Measurements from ENCODE around the gene ATP13A2.

The ATP13A2 gene

DNA sequence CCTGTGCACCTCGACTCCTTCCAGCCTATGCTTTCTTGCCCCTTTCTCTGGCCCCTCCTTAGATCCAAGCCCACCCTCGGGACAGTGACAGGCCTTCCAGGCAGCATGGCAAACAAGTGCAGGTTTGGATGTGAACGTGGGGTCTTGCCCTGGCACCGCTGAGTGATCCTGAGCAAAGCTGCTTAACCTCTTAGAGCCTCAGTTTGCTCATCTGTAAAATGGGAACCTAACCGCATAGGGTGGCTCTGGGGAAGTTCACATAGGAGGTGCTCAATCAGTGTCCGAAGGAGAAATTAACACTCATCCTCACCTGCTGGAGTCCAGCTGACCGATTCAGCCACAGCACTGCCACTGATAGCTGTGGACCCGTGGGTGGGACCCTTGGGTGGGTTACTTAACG lies 38.5 kb downstream of the ATP13A2 start:
- no peak overlapping the region for H3K27ac ChIP-seq (ENCODE audit: insufficient read depth, low read length, poor library complexity, severe bottlenecking)
- H3K4me3 ChIP-seq (ENCODE audit: insufficient read depth, low read depth, low read length, poor library complexity, severe bottlenecking) = no peak overlapping the region
- H3K4me1 ChIP-seq (ENCODE audit: control insufficient read depth, insufficient read depth, low read length, poor library complexity, severe bottlenecking) = no peaks in the 10 kb centered on the region
- DNase-seq = no peak
- H3K9me3 ChIP-seq (ENCODE audit: control insufficient read depth, low read length) = no peaks in the 10 kb centered on the region
- no peaks in the 10 kb centered on the region for H3K27me3 ChIP-seq (replicated peaks; ENCODE audit: control insufficient read depth, insufficient read depth, low read length, poor library complexity, severe bottlenecking)
- peaks cover 6% of the 10 kb centered on the region for H3K36me3 ChIP-seq (ENCODE audit: control insufficient read depth, insufficient read depth, low read length)

- Histone ChIP-seq H3K36me3 (ENCODE audit: control insufficient read depth, insufficient read depth, low read length) (peaks cover 11% of the 10 kb centered on the region), H3K4me1 (ENCODE audit: control insufficient read depth, insufficient read depth, low read length, poor library complexity, severe bottlenecking) (no peaks in the 10 kb centered on the region), H3K27ac (ENCODE audit: insufficient read depth, low read length, poor library complexity, severe bottlenecking) (no peak overlapping the region), H3K9me3 (ENCODE audit: control insufficient read depth, low read length) (no peaks in the 10 kb centered on the region), H3K4me3 (ENCODE audit: insufficient read depth, low read depth, low read length, poor library complexity, severe bottlenecking) (no peak overlapping the region), H3K27me3 (replicated peaks; ENCODE audit: control insufficient read depth, insufficient read depth, low read length, poor library complexity, severe bottlenecking) (no peaks in the 10 kb centered on the region)
- DNase-seq = no peak
Measured at GRCh38 chr1:16972189-16972895, 39.4 kb downstream of the ATP13A2 start.

DNA sequence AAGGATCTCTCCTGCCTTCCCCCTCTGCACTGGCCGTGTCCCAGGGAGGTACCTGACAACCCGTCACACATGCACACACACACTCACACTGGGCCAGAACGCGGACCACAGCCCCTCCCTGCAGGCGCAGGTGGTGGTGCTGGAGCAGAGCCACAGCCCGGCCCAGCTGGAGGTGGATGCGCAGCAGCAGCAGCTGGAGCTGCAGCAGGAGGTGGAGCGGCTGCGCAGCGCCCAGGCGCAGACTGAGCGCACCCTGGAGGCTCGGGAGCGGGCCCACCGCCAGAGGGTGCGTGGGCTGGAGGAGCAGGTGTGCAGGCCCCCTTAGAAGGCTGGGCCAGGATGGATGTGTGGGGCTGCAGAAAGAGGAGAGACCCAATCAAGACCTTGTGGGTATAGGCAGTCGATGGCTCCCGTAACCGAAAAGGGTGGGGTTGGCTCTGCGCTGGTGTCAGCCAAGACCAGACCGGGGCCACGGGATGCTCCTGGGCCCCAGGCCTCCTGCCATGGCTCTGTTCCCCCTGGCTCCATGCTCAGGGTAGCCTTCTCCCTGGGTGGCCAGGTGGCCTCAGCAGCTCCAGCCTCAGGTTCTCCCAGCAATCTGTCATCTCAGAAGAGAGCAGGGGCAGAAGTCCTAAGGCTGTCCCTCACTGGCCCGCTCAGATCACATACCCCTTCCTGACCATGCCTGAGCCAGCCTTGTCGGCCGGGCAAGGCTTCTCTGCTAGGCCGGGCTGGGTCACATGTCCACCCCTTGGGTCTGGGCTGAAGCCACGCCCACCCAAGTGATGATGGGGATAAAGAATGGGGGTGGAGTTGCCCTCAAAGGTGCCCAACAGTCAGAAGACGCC lies 40.2 kb downstream of the ATP13A2 start:
- no peaks in the 10 kb centered on the region for H3K27me3 ChIP-seq (replicated peaks; ENCODE audit: control insufficient read depth, insufficient read depth, low read length, poor library complexity, severe bottlenecking)
- peaks cover 12% of the 10 kb centered on the region for H3K36me3 ChIP-seq (ENCODE audit: control insufficient read depth, insufficient read depth, low read length)
- DNase-seq = no peak
- H3K4me1 ChIP-seq (ENCODE audit: control insufficient read depth, insufficient read depth, low read length, poor library complexity, severe bottlenecking) = no peaks in the 10 kb centered on the region
- no peak overlapping the region for H3K4me3 ChIP-seq (ENCODE audit: insufficient read depth, low read depth, low read length, poor library complexity, severe bottlenecking)
- H3K9me3 ChIP-seq (ENCODE audit: control insufficient read depth, low read length) = no peaks in the 10 kb centered on the region
- H3K27ac ChIP-seq (ENCODE audit: insufficient read depth, low read length, poor library complexity, severe bottlenecking) = no peak overlapping the region

DNA sequence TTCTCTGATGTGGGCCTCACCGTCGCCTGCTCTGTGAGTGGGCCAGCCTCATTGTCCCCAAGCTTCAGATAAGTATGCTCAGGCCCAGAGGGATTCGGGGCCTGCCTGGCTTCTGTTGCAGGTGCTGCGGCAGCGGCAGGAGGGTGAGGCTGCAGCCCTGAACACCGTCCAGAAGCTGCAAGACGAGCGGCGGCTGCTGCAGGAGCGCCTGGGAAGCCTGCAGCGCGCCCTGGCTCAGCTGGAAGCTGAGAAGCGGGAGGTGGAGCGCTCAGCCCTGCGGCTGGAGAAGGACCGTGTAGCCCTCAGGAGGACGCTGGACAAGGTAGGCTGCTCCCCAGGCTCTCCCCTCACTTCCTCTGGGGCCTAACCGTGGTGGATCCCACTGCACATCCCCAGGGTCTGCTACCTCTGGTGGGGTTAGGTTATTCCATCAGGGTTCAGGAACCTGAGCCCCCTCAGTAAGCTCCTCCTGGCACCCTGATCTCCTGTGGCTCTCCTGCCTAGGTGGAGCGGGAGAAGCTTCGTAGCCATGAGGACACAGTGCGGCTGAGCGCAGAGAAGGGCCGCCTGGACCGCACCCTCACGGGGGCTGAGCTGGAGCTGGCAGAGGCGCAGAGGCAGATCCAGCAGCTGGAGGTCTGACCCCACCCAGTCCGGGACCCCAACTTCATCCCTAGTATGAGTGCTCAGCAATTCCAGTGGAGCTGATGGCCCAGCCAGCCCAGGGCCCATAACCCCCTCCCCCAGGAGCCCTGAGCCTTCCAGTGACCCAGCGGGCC lies 41.4 kb downstream of the ATP13A2 start:
- no peaks in the 10 kb centered on the region for H3K9me3 ChIP-seq (ENCODE audit: control insufficient read depth, low read length)
- H3K27me3 ChIP-seq (replicated peaks; ENCODE audit: control insufficient read depth, insufficient read depth, low read length, poor library complexity, severe bottlenecking) = no peaks in the 10 kb centered on the region
- no peak overlapping the region for H3K27ac ChIP-seq (ENCODE audit: insufficient read depth, low read length, poor library complexity, severe bottlenecking)
- peaks cover 15% of the 10 kb centered on the region for H3K36me3 ChIP-seq (ENCODE audit: control insufficient read depth, insufficient read depth, low read length)
- H3K4me3 ChIP-seq (ENCODE audit: insufficient read depth, low read depth, low read length, poor library complexity, severe bottlenecking) = no peak overlapping the region
- no peak for DNase-seq
- H3K4me1 ChIP-seq (ENCODE audit: control insufficient read depth, insufficient read depth, low read length, poor library complexity, severe bottlenecking) = no peaks in the 10 kb centered on the region

- Histone ChIP-seq H3K36me3 (ENCODE audit: control insufficient read depth, insufficient read depth, low read length) (peaks cover 15% of the 10 kb centered on the region), H3K9me3 (ENCODE audit: control insufficient read depth, low read length) (no peaks in the 10 kb centered on the region), H3K27me3 (replicated peaks; ENCODE audit: control insufficient read depth, insufficient read depth, low read length, poor library complexity, severe bottlenecking) (no peaks in the 10 kb centered on the region), H3K4me1 (ENCODE audit: control insufficient read depth, insufficient read depth, low read length, poor library complexity, severe bottlenecking) (no peaks in the 10 kb centered on the region), H3K27ac (ENCODE audit: insufficient read depth, low read length, poor library complexity, severe bottlenecking) (no peak overlapping the region), H3K4me3 (ENCODE audit: insufficient read depth, low read depth, low read length, poor library complexity, severe bottlenecking) (no peak overlapping the region)
- no peak for DNase-seq
Measured at GRCh38 chr1:16969651-16970050, 42.1 kb downstream of the ATP13A2 start.

DNA sequence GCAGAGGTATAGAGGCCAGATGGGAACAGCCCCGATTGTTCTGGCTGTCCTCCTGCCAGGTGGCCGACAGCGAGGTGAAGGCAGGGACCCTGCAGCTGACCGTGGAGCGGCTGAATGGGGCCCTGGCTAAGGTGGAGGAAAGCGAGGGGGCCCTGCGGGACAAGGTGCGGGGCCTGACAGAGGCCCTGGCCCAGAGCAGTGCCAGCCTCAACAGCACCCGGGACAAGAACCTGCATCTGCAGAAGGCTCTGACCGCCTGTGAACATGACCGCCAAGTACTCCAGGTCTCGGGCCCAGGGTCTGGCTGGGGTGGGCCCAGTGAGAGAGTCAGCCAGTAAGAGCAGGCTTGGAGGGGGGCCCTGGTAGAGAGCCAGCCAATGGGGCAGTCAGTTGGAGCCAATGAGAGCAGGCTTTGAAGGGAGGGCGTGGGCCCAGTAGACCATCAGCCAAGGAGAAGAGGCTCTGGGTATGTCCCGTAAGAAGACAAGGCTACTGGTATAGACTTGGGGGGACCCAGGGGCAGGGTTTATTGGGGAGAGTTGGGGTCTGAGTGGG lies 42.6 kb downstream of the ATP13A2 start:
- H3K9me3 ChIP-seq (ENCODE audit: control insufficient read depth, low read length) = no peaks in the 10 kb centered on the region
- H3K27ac ChIP-seq (ENCODE audit: insufficient read depth, low read length, poor library complexity, severe bottlenecking) = no peak overlapping the region
- DNase-seq = no peak
- H3K27me3 ChIP-seq (replicated peaks; ENCODE audit: control insufficient read depth, insufficient read depth, low read length, poor library complexity, severe bottlenecking) = no peaks in the 10 kb centered on the region
- H3K4me3 ChIP-seq (ENCODE audit: insufficient read depth, low read depth, low read length, poor library complexity, severe bottlenecking) = no peak overlapping the region
- H3K36me3 ChIP-seq (ENCODE audit: control insufficient read depth, insufficient read depth, low read length) = peaks cover 15% of the 10 kb centered on the region
- H3K4me1 ChIP-seq (ENCODE audit: control insufficient read depth, insufficient read depth, low read length, poor library complexity, severe bottlenecking) = no peaks in the 10 kb centered on the region

- no peaks in the 10 kb centered on the region for H3K4me1 ChIP-seq (ENCODE audit: control insufficient read depth, insufficient read depth, low read length, poor library complexity, severe bottlenecking)
- H3K27ac ChIP-seq (ENCODE audit: insufficient read depth, low read length, poor library complexity, severe bottlenecking) = no peak overlapping the region
- no peaks in the 10 kb centered on the region for H3K27me3 ChIP-seq (replicated peaks; ENCODE audit: control insufficient read depth, insufficient read depth, low read length, poor library complexity, severe bottlenecking)
- H3K9me3 ChIP-seq (ENCODE audit: control insufficient read depth, low read length) = no peaks in the 10 kb centered on the region
- no peak overlapping the region for H3K4me3 ChIP-seq (ENCODE audit: insufficient read depth, low read depth, low read length, poor library complexity, severe bottlenecking)
- H3K36me3 ChIP-seq (ENCODE audit: control insufficient read depth, insufficient read depth, low read length) = peaks cover 15% of the 10 kb centered on the region
- DNase-seq = no peak
Measured at GRCh38 chr1:16968372-16968771, 43.4 kb downstream of the ATP13A2 start.

DNA sequence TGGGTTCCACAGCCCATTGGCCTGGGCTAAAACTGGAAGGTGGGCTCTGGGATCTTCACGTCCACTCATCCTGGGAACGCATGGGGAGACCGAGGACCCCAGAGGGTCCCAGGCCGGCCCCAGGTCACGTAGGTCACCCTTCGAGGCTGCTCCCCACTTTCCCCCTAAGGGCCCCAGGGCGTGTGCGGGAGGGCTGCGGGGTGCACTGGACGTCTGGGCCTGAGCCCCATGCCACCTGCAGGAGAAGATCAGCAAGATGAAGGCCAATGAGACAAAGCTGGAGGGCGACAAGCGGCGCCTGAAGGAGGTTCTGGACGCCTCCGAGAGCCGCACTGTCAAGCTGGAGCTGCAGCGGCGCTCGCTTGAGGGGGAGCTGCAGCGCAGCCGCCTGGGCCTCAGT lies 43.8 kb downstream of the ATP13A2 start:
- H3K9me3 ChIP-seq (ENCODE audit: control insufficient read depth, low read length) = no peaks in the 10 kb centered on the region
- H3K36me3 ChIP-seq (ENCODE audit: control insufficient read depth, insufficient read depth, low read length) = peaks cover 15% of the 10 kb centered on the region

DNA sequence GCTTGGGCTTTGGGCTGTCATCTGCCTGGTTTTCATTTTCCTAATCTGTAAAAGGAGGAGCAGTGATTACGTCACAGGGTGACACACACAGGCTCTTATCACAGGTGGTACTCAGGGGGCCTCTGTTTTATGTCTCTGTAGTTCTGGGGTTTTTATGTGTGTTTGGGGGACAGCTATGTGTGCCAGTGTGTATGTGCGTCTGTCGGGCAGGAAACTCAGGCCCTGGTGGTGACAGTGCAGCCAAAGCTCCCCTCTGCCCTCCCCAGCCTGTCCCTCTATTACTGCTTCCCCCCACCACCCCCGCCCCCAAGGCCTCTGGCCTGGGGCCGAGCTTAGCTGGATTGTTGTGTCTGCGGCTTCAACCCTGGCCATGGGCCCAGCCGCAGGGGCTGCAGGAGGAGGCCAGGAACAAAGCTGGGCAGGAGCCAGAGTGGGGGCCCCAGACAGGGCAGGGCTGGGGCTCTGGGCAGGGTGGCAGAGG lies 44.6 kb downstream of the ATP13A2 start:
- Histone ChIP-seq H3K9me3 (ENCODE audit: control insufficient read depth, low read length) (no peaks in the 10 kb centered on the region), H3K4me1 (ENCODE audit: control insufficient read depth, insufficient read depth, low read length, poor library complexity, severe bottlenecking) (no peaks in the 10 kb centered on the region), H3K27ac (ENCODE audit: insufficient read depth, low read length, poor library complexity, severe bottlenecking) (no peak overlapping the region), H3K4me3 (ENCODE audit: insufficient read depth, low read depth, low read length, poor library complexity, severe bottlenecking) (no peak overlapping the region), H3K36me3 (ENCODE audit: control insufficient read depth, insufficient read depth, low read length) (peaks cover 15% of the 10 kb centered on the region), H3K27me3 (replicated peaks; ENCODE audit: control insufficient read depth, insufficient read depth, low read length, poor library complexity, severe bottlenecking) (no peaks in the 10 kb centered on the region)
- no peak for DNase-seq

More for the DNA sequence above, 43.8 kb downstream of the ATP13A2 start:
- no peak overlapping the region for H3K27ac ChIP-seq (ENCODE audit: insufficient read depth, low read length, poor library complexity, severe bottlenecking)
- DNase-seq = no peak
- H3K4me1 ChIP-seq (ENCODE audit: control insufficient read depth, insufficient read depth, low read length, poor library complexity, severe bottlenecking) = no peaks in the 10 kb centered on the region
- no peaks in the 10 kb centered on the region for H3K27me3 ChIP-seq (replicated peaks; ENCODE audit: control insufficient read depth, insufficient read depth, low read length, poor library complexity, severe bottlenecking)
- H3K4me3 ChIP-seq (ENCODE audit: insufficient read depth, low read depth, low read length, poor library complexity, severe bottlenecking) = no peak overlapping the region

Measured in effector memory CD4-positive, alpha-beta T cell (primary cell).